NCI-H510A (cell line): ENCODE results near the gene ARHGDIA.
A peak's percentile ranks its signal among the peaks of the same experiment; 100 is the strongest.

ENCODE experiments used
- DNase-seq: peaks from one replicate; lab custom pipeline; 2025; lab: John Stamatoyannopoulos, UW

Gene ARHGDIA

GRCh38 chr17:81822996-81823819 lies 47.9 kb downstream of the ARHGDIA start:
- no peak for DNase-seq

- no peak for DNase-seq
Measured at GRCh38 chr17:81822312-81822637, 48.9 kb downstream of the ARHGDIA start.

DNA sequence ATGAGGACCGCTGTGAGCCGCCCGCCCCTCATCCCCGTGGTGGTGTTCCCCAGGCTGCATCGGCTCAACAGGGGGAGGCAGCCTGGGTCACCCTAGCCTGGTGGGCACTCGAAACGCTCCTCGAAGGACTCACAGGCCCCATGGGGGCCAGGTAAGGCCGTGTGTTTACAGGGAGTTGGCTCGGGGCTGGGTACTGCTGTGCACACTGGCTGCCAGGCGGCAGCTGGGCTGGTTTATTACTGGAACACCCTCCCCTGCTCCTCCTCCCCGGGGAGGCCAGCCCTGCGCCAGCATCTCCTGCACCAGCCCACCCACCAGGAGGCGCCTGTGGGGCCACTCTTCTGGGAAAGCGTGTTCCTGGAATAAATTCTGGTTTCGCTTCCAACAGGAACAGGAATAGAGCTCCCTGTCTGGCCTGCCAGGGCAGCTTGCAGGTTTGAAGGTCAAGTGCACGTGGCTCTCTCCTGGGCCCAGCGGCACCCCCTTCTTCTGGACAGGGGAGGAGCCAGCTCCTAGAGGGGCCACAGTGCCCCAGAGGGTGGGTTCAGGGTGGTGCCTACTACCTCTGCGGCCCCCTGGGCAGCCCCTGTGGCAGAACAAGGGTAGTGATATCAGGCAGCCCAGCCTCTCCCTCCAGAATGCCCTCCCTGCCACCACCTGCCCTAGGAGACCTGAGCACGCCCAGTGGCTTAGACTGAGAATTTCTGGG lies 49.4 kb downstream of the ARHGDIA start:
- peak; percentile 69 for DNase-seq

DNA sequence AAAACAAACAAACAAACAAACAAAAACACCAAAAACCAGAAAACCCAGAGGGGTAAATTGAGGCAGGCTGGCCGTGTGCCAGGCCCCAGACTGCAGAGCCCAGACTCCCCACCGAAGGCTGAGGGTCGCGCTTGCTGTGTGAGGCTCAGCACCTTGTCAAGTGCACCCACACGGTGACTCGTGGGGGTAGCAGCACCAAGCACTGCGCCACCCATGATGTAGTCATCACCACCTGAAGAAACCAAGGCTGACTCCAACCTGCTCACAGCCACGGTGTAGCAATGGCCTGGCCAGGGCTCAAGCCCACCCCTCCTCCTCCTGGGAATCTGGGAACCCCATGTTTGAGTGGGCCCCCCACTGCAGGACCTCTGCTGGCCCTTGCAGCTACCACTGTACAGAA lies 50.0 kb downstream of the ARHGDIA start:
- no peak for DNase-seq

DNA sequence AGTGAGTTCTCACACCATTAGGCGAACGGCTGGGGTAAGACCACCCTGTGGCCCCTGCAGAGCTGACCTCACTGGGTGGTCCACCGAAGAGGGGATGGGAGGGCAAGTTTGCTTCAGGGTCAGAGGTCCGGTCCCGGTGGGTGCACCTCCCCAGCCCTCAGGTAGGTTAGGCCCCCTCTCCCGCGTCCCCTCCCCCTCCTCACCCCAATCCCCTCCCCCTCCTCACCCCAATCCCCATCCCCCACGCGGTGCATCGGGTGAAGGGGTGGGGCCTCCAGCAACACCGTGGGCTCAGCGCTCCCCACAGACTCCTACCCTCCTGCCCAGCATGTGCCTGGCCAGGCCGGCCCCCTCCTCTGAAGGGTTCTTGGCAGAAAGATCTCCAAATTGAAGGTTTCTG lies 51.4 kb downstream of the ARHGDIA start:
- DNase-seq = no peak

GRCh38 chr17:81817758-81818147 lies 53.4 kb downstream of the ARHGDIA start:
- no peak for DNase-seq
